Prostate gland (tissue), 2 donors: ENCODE data around the gene SPARCL1. TPM values are rescaled to one million over a fixed set of nuclear protein-coding genes. Genes with fewer than 3 reads are reported as not detected.

ENCODE experiments used
- DNase-seq: peaks from one replicate; pipeline ENCODE4 v3.0.0-alpha.2; 2019; ENCODE audit warnings: low spot score
- H3K27ac ChIP-seq, 2 donors: fragments of 200-600 bp; sonication (generic); 2 replicates each; pipeline ENCODE4 v1.5.1; 2017 to 2019
- H3K27me3 ChIP-seq: fragments of 200-600 bp; sonication (generic); replicated peaks from 2 replicates; pipeline ENCODE4 v1.5.1; 2019; ENCODE audit not compliant: insufficient read depth
- H3K36me3 ChIP-seq, 2 donors: fragments of 200-600 bp; sonication (generic); 1 replicate in 1 of 2; 2 replicates in 1 of 2; pipeline versions ENCODE4 v1.5.1 to v1.8.1; 2017 to 2019
- H3K4me1 ChIP-seq: fragments of 200-600 bp; sonication (generic); replicated peaks from 2 replicates; pipeline ENCODE4 v1.5.1; 2019
- H3K4me3 ChIP-seq, 2 donors: fragments of 200-600 bp; sonication (generic); 2 replicates each; pipeline ENCODE4 v1.5.1; 2017 to 2019
- H3K9me3 ChIP-seq: fragments of 200-600 bp; sonication (generic); 2 replicates; pipeline ENCODE4 v1.5.1; 2017
- CTCF ChIP-seq, 4 experiments: fragments of 200-600 bp in 2 of 4; fragments of 450-650 bp in 2 of 4; sonication (generic) in 2 of 4; IDR thresholded peaks; 1 replicate in 3 of 4; 2 replicates in 1 of 4; pipeline ENCODE4 v1.5.1; 2016 to 2019; ENCODE audit warnings: antibody characterized with exemption in 4 of 4, mild to moderate bottlenecking in 2 of 4, moderate library complexity in 2 of 4
- POLR2A ChIP-seq: fragments of 450-650 bp; IDR thresholded peaks from one replicate; pipeline ENCODE4 v1.6.1; 2016; ENCODE audit warnings: antibody characterized with exemption, mild to moderate bottlenecking
- POLR2AphosphoS5 ChIP-seq: sonication (generic); formaldehyde crosslinking; IDR thresholded peaks from one replicate; pipeline ENCODE4 v1.6.1; 2017; ENCODE audit warnings: antibody characterized with exemption
- WGBS: methylation state at CpG from one replicate; pipeline ENCODE4 v1.1.5; 2018; 5-methylcytosine and 5-hydroxymethylcytosine counted together
- intact Hi-C: fragments of 100-400 bp; cut with DNase I; formaldehyde crosslinking; loops from one replicate; pipeline ENCODE4 v1.14.2; 2022
- total RNA-seq, 2 donors: library from RNA; depleted of rRNA; stranded (reverse); fragments of >200 nt; gene quantifications; one replicate each; pipeline ENCODE4 v1.1.0, GENCODE V29; 2016

Gene SPARCL1
- total RNA-seq, 2 donors from 2014 or later: 248 to 377 TPM

GRCh38 chr4:87444741-87445140 lies 84.4 kb downstream of the SPARCL1 start:
- Histone ChIP-seq H3K27me3 (no peaks in the 10 kb centered on the region), H3K9me3 (no peaks in the 10 kb centered on the region), H3K4me3 (no peak overlapping the region), H3K4me1 (no peaks in the 10 kb centered on the region), H3K27ac (no peak overlapping the region), H3K36me3 (no peaks in the 10 kb centered on the region)
- no peak for TF ChIP-seq POLR2AphosphoS5
- TF ChIP-seq CTCF (IDR thresholded peaks at IDR 0.05): no peak
- no peak for TF ChIP-seq POLR2A
- intact Hi-C loops: no loop called here
- DNase-seq: no peak
- WGBS: 95% methylated on average over 1 of the region's 1 CpG

- Histone ChIP-seq H3K36me3 (no peaks in the 10 kb centered on the region), H3K4me3 (no peak overlapping the region), H3K27ac (no peak overlapping the region), H3K27me3 (no peaks in the 10 kb centered on the region), H3K9me3 (no peaks in the 10 kb centered on the region), H3K4me1 (no peaks in the 10 kb centered on the region)
- no peak for DNase-seq
- TF ChIP-seq POLR2A (no peak), CTCF (IDR thresholded peaks at IDR 0.05) (no peak), POLR2AphosphoS5 (no peak)
- 78% methylated on average over 3 of the region's 3 CpGs for WGBS
- intact Hi-C loops: no loop called here
Observed at GRCh38 chr4:87442889-87443288, 86.3 kb downstream of the SPARCL1 start.

GRCh38 chr4:87433342-87433741 lies 95.8 kb downstream of the SPARCL1 start:
- Histone ChIP-seq H3K4me1 (no peaks in the 10 kb centered on the region), H3K9me3 (no peaks in the 10 kb centered on the region), H3K27me3 (no peaks in the 10 kb centered on the region), H3K4me3 (no peak overlapping the region), H3K36me3 (no peaks in the 10 kb centered on the region), H3K27ac (no peak overlapping the region)
- DNase-seq: no peak
- WGBS: 96% methylated on average over 2 of the region's 2 CpGs
- intact Hi-C loops: no loop called here
- TF ChIP-seq POLR2AphosphoS5: no peak
- TF ChIP-seq CTCF (IDR thresholded peaks at IDR 0.05): no peak
- no peak for TF ChIP-seq POLR2A

- Histone ChIP-seq H3K9me3 (no peaks in the 10 kb centered on the region), H3K36me3 (no peaks in the 10 kb centered on the region), H3K4me1 (peaks cover 5% of the 10 kb centered on the region), H3K27me3 (no peaks in the 10 kb centered on the region), H3K27ac (no peak overlapping the region), H3K4me3 (no peak overlapping the region)
- TF ChIP-seq POLR2A: no peak
- no peak for TF ChIP-seq POLR2AphosphoS5
- TF ChIP-seq CTCF (IDR thresholded peaks at IDR 0.05): no peak
- no peak for DNase-seq
- intact Hi-C loops: no loop called here
- 92% methylated on average over 2 of the region's 2 CpGs for WGBS
Observed at GRCh38 chr4:87430038-87430437, 99.1 kb downstream of the SPARCL1 start.

- no peak overlapping the region for H3K27ac ChIP-seq
- intact Hi-C loops: no loop called here
- no peaks in the 10 kb centered on the region for H3K9me3 ChIP-seq
- H3K4me3 ChIP-seq: no peak overlapping the region
- no peaks in the 10 kb centered on the region for H3K27me3 ChIP-seq
- peaks cover 5% of the 10 kb centered on the region for H3K4me1 ChIP-seq
- 94% methylated on average over 6 of the region's 6 CpGs for WGBS
- TF ChIP-seq POLR2A (no peak), CTCF (IDR thresholded peaks at IDR 0.05) (no peak), POLR2AphosphoS5 (no peak)
- DNase-seq: no peak
- no peaks in the 10 kb centered on the region for H3K36me3 ChIP-seq
Observed at GRCh38 chr4:87428979-87429378, 100.2 kb downstream of the SPARCL1 start.
